ENCODE measurements around the gene WNT8B.
A peak's percentile ranks its signal among the peaks of the same experiment; 100 is the strongest.

WNT8B gene

DNA sequence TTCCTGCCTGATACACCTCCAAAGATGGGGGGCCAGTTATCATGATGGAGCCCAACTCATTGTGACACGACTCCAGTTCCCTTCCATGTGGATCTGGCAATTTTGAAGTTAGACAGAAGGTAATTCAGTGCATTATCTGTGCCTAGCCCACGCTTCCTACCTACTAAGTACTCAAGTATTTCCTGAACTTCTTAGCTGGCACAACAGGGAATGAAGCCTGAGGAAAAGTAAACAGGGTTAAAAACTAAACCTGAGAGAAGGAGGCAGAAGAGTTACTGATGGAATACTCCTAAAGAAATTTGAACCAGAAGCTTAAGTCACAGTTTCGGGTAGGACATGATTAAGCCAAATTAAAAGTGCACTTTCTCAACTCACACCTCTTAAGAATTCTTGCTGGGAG lies 58.0 kb downstream of the WNT8B start:
- Histone ChIP-seq H3K27me3 (replicated peaks; ENCODE audit: control insufficient read depth, insufficient read depth, low read length) (no peaks in the 10 kb centered on the region), H3K4me3 (ENCODE audit: low read length) (no peak overlapping the region), H3K4me1 (ENCODE audit: control insufficient read depth, insufficient read depth, low read length) (peaks cover 13% of the 10 kb centered on the region), H3K36me3 (ENCODE audit: control insufficient read depth, insufficient read depth, low read length, severe bottlenecking) (peaks cover 31% of the 10 kb centered on the region), H3K9me3 (ENCODE audit: control insufficient read depth, low read length) (no peaks in the 10 kb centered on the region), H3K9ac (ENCODE audit: low read length) (no peak overlapping the region)
- peak; percentile 30 for DNase-seq (ENCODE audit: low read depth)

DNA sequence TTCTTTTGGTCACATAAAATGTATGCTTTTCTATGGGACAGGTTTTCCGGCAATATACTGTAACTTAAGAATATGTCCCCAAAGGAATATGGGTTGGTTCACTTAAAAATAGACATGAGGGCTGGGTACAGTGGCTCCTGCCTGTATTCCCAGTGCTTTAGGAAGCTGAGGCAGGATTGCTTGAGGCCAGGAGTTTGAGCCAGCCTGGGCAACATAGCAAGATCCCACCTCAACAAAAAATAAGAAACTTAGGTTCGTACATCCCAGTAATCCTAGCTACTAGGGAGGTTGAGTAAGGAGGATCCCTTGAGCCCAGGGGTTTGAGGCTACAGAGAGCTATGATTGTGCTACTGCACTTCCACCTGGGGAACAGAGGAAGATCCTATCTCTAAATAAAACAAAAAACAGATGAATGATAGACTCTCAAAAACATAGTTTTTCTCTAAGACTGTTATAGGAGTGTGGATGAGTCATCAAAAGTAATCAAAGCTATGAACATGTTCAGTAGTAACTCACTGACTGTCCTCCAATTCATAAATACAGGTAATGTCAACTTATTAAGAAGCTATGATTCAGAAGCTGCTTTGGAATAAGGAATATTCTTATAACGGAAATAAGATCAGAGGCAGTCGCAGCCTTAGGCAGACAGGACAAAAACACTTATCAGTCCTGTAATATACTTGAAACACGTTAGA lies 59.4 kb downstream of the WNT8B start:
- Histone ChIP-seq H3K9me3 (ENCODE audit: control insufficient read depth, low read length) (no peaks in the 10 kb centered on the region), H3K27me3 (replicated peaks; ENCODE audit: control insufficient read depth, insufficient read depth, low read length) (no peaks in the 10 kb centered on the region), H3K4me1 (ENCODE audit: control insufficient read depth, insufficient read depth, low read length) (peaks cover 9% of the 10 kb centered on the region), H3K36me3 (ENCODE audit: control insufficient read depth, insufficient read depth, low read length, severe bottlenecking) (peaks cover 43% of the 10 kb centered on the region), H3K4me3 (ENCODE audit: low read length) (no peak overlapping the region), H3K9ac (ENCODE audit: low read length) (no peak overlapping the region)
- no peak for DNase-seq (ENCODE audit: low read depth)

DNA sequence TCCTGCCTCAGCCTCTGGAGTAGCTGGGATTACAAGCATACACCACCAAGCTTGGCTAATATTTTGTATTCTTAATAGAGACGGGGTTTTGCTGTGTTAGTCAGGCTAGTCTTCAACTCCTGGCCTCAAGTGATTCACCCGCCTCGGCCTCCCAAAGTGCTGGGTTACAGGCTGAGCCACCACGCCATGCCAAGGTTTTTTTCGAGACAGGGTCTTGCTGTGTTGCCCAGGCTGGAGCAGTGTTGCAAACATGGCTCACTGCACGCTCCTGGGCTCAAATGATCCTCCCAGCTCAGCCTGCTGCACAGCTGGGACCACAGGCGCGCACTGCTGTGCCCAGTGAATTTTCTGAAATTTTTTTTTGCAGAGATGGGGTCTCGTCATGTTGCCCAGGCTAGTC lies 60.1 kb downstream of the WNT8B start:
- Histone ChIP-seq H3K4me1 (ENCODE audit: control insufficient read depth, insufficient read depth, low read length) (peaks cover 9% of the 10 kb centered on the region), H3K36me3 (ENCODE audit: control insufficient read depth, insufficient read depth, low read length, severe bottlenecking) (peaks cover 43% of the 10 kb centered on the region), H3K9me3 (ENCODE audit: control insufficient read depth, low read length) (no peaks in the 10 kb centered on the region), H3K9ac (ENCODE audit: low read length) (no peak overlapping the region), H3K27me3 (replicated peaks; ENCODE audit: control insufficient read depth, insufficient read depth, low read length) (no peaks in the 10 kb centered on the region), H3K4me3 (ENCODE audit: low read length) (no peak overlapping the region)
- DNase-seq (ENCODE audit: low read depth): no peak

DNA sequence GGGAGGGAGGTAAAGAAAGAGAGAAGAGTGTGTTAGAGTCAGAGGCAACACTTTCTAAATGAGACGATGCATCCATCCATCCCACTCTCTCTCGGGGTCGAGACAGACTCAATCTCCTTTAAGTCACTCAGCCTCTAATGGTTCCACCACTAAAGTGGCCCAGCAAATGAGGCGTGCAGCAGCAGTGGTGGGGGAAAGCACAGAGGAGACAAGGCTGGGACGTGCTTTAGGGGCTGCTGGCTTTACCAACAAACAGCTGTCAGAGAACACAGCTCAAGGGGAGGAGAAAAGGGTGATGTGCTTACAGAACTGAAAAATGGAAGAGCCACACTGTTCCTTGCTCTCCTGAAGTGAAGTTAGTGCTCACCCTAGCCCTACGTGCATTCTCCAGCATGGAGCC lies 61.4 kb downstream of the WNT8B start:
- no peak overlapping the region for H3K9ac ChIP-seq (ENCODE audit: low read length)
- H3K27me3 ChIP-seq (replicated peaks; ENCODE audit: control insufficient read depth, insufficient read depth, low read length): no peaks in the 10 kb centered on the region
- DNase-seq (ENCODE audit: low read depth): no peak
- no peak overlapping the region for H3K4me3 ChIP-seq (ENCODE audit: low read length)
- H3K36me3 ChIP-seq (ENCODE audit: control insufficient read depth, insufficient read depth, low read length, severe bottlenecking): peaks cover 43% of the 10 kb centered on the region
- no peaks in the 10 kb centered on the region for H3K9me3 ChIP-seq (ENCODE audit: control insufficient read depth, low read length)
- peaks cover 16% of the 10 kb centered on the region for H3K4me1 ChIP-seq (ENCODE audit: control insufficient read depth, insufficient read depth, low read length)

DNA sequence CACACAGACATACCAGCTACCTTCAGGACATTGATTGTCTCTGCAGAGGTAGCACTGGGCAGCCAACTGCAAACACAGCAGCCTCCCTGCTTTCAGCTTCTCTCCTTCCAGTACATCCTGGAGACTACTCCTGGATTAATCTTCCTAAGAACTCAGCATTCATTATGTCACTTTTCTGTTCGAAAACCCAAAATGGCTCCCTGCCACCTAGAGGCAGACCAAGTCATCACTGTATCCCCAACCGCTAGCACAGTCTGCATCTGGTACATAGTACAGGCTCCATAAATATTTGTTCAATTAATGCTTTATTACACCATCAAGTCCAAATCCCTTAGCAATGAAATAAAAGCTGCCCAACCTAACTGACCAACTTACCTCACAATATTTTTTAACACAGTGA lies 61.8 kb downstream of the WNT8B start:
- H3K36me3 ChIP-seq (ENCODE audit: control insufficient read depth, insufficient read depth, low read length, severe bottlenecking): peaks cover 43% of the 10 kb centered on the region
- H3K27me3 ChIP-seq (replicated peaks; ENCODE audit: control insufficient read depth, insufficient read depth, low read length): no peaks in the 10 kb centered on the region
- no peak for DNase-seq (ENCODE audit: low read depth)
- H3K9me3 ChIP-seq (ENCODE audit: control insufficient read depth, low read length): no peaks in the 10 kb centered on the region
- H3K4me3 ChIP-seq (ENCODE audit: low read length): no peak overlapping the region
- H3K9ac ChIP-seq (ENCODE audit: low read length): no peak overlapping the region
- H3K4me1 ChIP-seq (ENCODE audit: control insufficient read depth, insufficient read depth, low read length): peaks cover 13% of the 10 kb centered on the region

DNA sequence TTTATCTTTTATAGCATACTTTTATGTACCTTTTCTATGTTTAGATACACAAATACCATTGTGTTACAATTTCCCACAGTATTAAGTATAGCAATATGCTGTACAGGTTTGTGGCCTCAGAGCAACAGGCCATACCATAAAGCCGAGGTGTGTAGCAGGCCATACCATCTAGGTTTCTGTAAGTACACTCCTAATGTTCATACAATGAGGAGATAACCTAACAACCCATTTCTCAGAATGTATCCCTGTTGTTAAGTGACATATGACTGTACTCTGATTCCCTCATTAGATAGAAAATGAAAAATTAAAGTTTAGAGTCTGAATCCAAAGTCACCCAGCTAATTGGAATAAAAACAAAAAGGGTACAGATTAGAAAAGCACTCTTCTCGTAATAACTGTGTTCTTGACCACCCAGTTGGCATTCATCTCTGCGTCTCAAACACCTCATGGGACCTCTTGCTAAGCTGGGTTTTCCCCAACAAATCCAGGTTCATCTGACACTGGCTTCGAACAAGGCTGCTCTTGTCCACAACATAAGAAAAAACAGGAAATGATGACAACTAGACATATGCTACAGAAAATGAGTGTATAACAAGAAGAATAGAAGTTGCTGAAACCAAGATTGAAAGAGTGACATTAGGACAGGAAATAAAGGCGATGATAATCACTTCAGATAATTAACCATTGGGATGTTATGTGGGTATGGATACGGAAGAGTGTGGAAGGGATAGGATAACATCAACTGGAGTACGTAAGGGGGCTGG lies 65.5 kb downstream of the WNT8B start:
- Histone ChIP-seq H3K27me3 (replicated peaks; ENCODE audit: control insufficient read depth, insufficient read depth, low read length) (no peaks in the 10 kb centered on the region), H3K4me1 (ENCODE audit: control insufficient read depth, insufficient read depth, low read length) (peaks cover 8% of the 10 kb centered on the region), H3K9ac (ENCODE audit: low read length) (peak overlapping the region; percentile 97), H3K36me3 (ENCODE audit: control insufficient read depth, insufficient read depth, low read length, severe bottlenecking) (peaks cover 38% of the 10 kb centered on the region), H3K9me3 (ENCODE audit: control insufficient read depth, low read length) (no peaks in the 10 kb centered on the region), H3K4me3 (ENCODE audit: low read length) (peak overlapping the region; percentile 98)
- no peak for DNase-seq (ENCODE audit: low read depth)

DNA sequence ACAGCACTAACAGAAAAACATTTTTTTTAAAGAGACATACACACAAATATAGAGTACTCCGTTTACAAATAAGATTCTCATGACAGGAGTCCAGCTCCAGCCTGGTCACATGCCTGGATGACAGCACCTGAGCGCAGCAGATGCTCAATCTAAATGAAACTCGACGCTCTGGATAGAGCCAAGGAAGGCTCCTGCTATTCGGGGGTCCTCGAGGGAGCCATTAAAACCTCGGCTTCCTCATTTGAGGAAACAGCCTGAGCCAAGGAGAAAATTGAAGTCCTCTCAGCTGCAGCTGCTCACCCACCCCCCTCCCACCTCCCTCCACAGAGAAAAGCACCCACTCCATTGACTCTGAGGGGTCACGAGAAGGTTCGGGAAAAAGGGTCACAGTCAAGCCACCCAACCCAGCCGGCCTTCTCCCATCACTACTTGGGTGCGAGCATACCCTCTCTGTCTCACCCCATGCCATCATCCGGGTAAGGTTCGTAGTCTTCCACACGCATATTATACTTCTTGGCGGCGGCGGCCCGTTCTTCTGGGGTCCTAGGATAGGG lies 66.2 kb downstream of the WNT8B start:
- H3K9ac ChIP-seq (ENCODE audit: low read length): peak overlapping the region; percentile 97
- H3K36me3 ChIP-seq (ENCODE audit: control insufficient read depth, insufficient read depth, low read length, severe bottlenecking): peaks cover 31% of the 10 kb centered on the region
- peak overlapping the region; percentile 98 for H3K4me3 ChIP-seq (ENCODE audit: low read length)
- no peaks in the 10 kb centered on the region for H3K9me3 ChIP-seq (ENCODE audit: control insufficient read depth, low read length)
- DNase-seq (ENCODE audit: low read depth): peak; percentile 56
- peaks cover 8% of the 10 kb centered on the region for H3K4me1 ChIP-seq (ENCODE audit: control insufficient read depth, insufficient read depth, low read length)
- H3K27me3 ChIP-seq (replicated peaks; ENCODE audit: control insufficient read depth, insufficient read depth, low read length): no peaks in the 10 kb centered on the region

DNA sequence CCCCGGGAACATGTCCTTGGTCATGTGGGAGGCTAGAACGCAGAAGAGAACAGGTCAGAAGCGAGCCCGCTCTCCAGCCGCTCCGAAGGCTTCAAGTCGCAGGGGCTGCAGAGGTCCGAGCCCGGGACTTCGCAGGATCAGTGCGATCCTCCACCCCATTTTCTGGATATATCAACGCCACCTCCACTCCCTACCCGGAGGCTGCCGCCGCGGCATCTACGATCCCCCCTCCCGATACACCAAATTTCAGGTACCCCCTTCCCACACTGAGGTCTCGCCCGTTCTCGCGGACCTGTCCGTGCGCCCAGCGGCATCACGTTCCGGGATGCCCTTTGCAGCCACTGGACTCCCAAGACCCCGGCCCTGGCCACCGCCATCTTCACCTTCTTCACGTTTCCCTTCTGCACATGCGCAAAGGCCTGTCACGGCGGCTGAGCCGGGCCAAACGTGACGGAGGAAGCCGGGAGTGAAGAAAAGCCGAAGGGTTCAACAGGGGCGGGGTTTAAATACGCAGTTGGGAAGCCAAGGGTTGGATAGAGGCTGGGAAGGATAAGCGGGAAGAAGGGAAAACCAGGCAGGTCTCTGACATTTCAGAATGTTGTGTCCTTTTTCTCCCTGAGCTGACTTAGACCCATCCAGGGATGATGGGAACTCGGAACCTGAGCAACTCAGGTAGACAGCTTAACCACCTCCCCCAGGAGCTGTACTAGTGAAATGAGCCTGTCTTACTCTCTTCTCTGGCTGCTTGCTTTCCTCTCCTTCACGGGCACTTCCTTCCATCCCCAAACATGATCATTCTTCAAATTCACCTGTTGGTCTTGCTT lies 66.9 kb downstream of the WNT8B start, which contains the start of gene NDUFB8:
Gene NDUFB8, minus strand, starts transcription at position 397 of the 824 bp plus-strand sequence. Its CDS starts 20 bp downstream, at position 377.
- Histone ChIP-seq H3K4me1 (ENCODE audit: control insufficient read depth, insufficient read depth, low read length) (peaks cover 8% of the 10 kb centered on the region), H3K4me3 (ENCODE audit: low read length) (peak within 1 kb of the TSS; percentile 98), H3K9ac (ENCODE audit: low read length) (peak within 1 kb of the TSS; percentile 97), H3K36me3 (ENCODE audit: control insufficient read depth, insufficient read depth, low read length, severe bottlenecking) (peaks cover 24% of the 10 kb centered on the region), H3K27me3 (replicated peaks; ENCODE audit: control insufficient read depth, insufficient read depth, low read length) (no peaks in the 10 kb centered on the region), H3K9me3 (ENCODE audit: control insufficient read depth, low read length) (no peaks in the 10 kb centered on the region)
- DNase-seq (ENCODE audit: low read depth): peak; percentile 95

DNA sequence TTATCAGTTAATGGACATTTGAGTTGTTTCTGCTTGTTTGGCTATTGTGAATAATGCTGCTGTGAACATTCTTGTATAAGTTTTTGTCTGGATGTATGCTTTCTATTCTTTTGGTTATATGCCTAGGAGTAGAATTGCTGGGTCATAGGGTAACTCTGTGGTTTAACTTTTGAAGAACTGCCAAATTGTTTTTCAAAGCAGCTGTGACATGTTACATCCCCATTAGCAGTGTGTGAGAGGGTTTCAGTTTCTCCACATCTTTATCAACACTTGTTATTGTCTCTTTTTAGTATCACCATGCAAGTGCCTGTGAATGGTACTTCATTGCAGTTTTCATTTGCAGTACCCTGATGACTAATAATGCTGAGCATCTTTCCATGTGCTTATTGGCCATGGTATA lies 69.0 kb downstream of the WNT8B start:
- no peak overlapping the region for H3K9ac ChIP-seq (ENCODE audit: low read length)
- H3K4me3 ChIP-seq (ENCODE audit: low read length): no peak overlapping the region
- DNase-seq (ENCODE audit: low read depth): no peak
- H3K36me3 ChIP-seq (ENCODE audit: control insufficient read depth, insufficient read depth, low read length, severe bottlenecking): peaks cover 3% of the 10 kb centered on the region
- H3K9me3 ChIP-seq (ENCODE audit: control insufficient read depth, low read length): no peaks in the 10 kb centered on the region
- H3K27me3 ChIP-seq (replicated peaks; ENCODE audit: control insufficient read depth, insufficient read depth, low read length): no peaks in the 10 kb centered on the region
- peaks cover 20% of the 10 kb centered on the region for H3K4me1 ChIP-seq (ENCODE audit: control insufficient read depth, insufficient read depth, low read length)

Measured in adipocyte (in vitro differentiated cells).